Left lung (tissue), 10 donors: ENCODE measurements around the gene EDIL3. TPM values are rescaled to one million over a fixed set of nuclear protein-coding genes. Genes with fewer than 3 reads are reported as not detected.

Experiments used
- ATAC-seq: fragments of 200-7000 bp; cut with Tn5 transposase; one replicate; pipeline ENCODE4 v1.9.1; 2020; ENCODE audit warnings: moderate library complexity
- DNase-seq, 4 donors: peaks; one replicate each; pipeline ENCODE4 v3.0.0-alpha.2; 2013 to 2020
- H3K27ac ChIP-seq, 2 donors: fragments of 200-600 bp; sonication (generic) in 1 of 2; one replicate each; pipeline versions ENCODE4 v1.5.0 to v1.8.0; 2020 to 2021
- H3K27me3 ChIP-seq, 2 donors: fragments of 200-600 bp; sonication (generic) in 1 of 2; one replicate each; pipeline versions ENCODE4 v1.5.0 to v1.8.0; 2020 to 2021
- H3K36me3 ChIP-seq, 2 donors: fragments of 200-600 bp; sonication (generic) in 1 of 2; one replicate each; pipeline versions ENCODE4 v1.5.0 to v1.8.0; 2020 to 2021
- H3K4me1 ChIP-seq, 2 donors: fragments of 200-600 bp; one replicate each; pipeline ENCODE4 v1.8.0; 2021
- H3K4me3 ChIP-seq, 2 donors: fragments of 200-600 bp; sonication (generic) in 1 of 2; one replicate each; pipeline versions ENCODE4 v1.5.0 to v1.8.0; 2020 to 2021; ENCODE audit warnings: mild to moderate bottlenecking in 1 of 2
- H3K9me3 ChIP-seq, 2 donors: fragments of 200-600 bp; sonication (generic) in 1 of 2; one replicate each; pipeline versions ENCODE4 v1.5.0 to v1.8.0; 2020 to 2021
- intact Hi-C, 2 donors: fragments of 100-400 bp; cut with DNase I; formaldehyde crosslinking; loops; one replicate each; pipeline versions ENCODE4 v1.11.2 to v1.14.2; 2022
- polyA plus RNA-seq, 6 donors: library from polyadenylated mRNA; unstranded; fragments of 120-200 nt; gene quantifications; one replicate each; pipeline ENCODE4 v1.2.1, GENCODE V29; 2013; ENCODE audit not compliant: insufficient read length in 6 of 6
- total RNA-seq, 2 donors: library from RNA; stranded (reverse); fragmentation: NEBNext Ultra II Directional; extraction: Animal tissue kit (Norgen Biotek cat#: 25700); gene quantifications; one replicate each; pipeline ENCODE4 v1.2.1, GENCODE V29; 2021
- TF ChIP-seq, protein P1 (sequence below), 2 donors: fragments of 200-600 bp; sonication (generic) in 1 of 2; IDR thresholded peaks; one replicate each; pipeline versions ENCODE4 v1.5.0 to v1.8.0; 2021; ENCODE audit warnings: antibody characterized with exemption in 2 of 2
- donor health status: DM: no; HTN: yes; CAD: no.
- donor health status: DM: no; HTN: no; CAD: no.

EDIL3 gene
- total and polyA plus RNA-seq, 8 donors, result 20.6 to 59.9 (median 42.3) TPM

DNA sequence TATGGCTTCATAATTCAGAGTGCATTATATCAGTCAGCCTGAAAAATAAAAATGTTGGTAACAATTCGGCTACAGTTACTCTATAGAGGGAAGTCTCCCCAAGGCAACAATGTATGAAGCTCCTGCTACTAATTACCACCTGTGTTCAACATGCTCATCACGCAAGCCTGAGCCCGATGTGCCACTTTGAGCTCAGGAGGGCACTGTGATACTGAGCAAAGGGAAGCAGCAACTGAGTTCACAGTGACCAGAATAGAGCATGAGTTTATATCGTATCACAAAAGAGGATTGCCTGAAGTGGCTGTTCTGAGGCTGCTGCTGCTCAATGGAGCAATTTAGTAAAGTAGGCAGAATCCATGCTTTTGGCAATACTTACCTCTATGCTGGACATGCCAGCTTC is 462.0 kb downstream of the EDIL3 start:
- Histone ChIP-seq H3K27me3 (no peaks in the 10 kb centered on the region), H3K27ac (no peak overlapping the region), H3K4me3 (no peak overlapping the region), H3K36me3 (no peaks in the 10 kb centered on the region), H3K4me1 (peaks cover 0 to 4% of the 10 kb centered on the region in 2 donors), H3K9me3 (peaks cover 0 to 4% of the 10 kb centered on the region in 2 donors)
- ATAC-seq (no peak), DNase-seq (no peak)
- intact Hi-C loops, result no loop called here
- TF ChIP-seq, protein P1, sequence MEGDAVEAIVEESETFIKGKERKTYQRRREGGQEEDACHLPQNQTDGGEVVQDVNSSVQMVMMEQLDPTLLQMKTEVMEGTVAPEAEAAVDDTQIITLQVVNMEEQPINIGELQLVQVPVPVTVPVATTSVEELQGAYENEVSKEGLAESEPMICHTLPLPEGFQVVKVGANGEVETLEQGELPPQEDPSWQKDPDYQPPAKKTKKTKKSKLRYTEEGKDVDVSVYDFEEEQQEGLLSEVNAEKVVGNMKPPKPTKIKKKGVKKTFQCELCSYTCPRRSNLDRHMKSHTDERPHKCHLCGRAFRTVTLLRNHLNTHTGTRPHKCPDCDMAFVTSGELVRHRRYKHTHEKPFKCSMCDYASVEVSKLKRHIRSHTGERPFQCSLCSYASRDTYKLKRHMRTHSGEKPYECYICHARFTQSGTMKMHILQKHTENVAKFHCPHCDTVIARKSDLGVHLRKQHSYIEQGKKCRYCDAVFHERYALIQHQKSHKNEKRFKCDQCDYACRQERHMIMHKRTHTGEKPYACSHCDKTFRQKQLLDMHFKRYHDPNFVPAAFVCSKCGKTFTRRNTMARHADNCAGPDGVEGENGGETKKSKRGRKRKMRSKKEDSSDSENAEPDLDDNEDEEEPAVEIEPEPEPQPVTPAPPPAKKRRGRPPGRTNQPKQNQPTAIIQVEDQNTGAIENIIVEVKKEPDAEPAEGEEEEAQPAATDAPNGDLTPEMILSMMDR (IDR thresholded peaks at IDR 0.05), result no peak

DNA sequence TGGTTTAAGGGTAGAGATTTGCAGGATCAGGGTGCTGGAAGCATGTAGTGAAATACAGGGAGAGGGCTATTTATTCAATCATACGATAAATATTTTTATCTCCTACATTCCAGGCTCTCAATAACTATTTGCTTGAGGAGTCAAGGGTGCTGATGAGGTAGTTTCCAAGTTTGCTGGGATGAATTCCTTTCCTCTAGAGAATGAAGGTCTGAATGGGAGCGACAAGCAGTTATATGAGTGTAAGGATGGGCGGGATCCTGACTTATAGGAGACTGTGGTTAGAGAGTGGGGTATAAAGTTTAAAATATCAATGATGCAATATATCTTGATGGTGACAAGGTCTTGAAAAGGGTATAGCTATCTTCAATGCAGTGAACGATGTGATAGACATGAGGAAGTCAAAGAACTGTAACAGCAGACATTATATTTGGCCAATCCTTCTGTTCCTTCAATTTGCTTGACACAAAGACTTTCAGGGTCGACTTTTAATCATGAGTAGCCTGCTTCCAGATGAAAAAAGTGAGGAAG is 462.9 kb downstream of the EDIL3 start:
- Histone ChIP-seq H3K4me3 (no peak overlapping the region), H3K4me1 (peaks cover 0 to 4% of the 10 kb centered on the region in 2 donors), H3K9me3 (peaks cover 0 to 4% of the 10 kb centered on the region in 2 donors), H3K27me3 (no peaks in the 10 kb centered on the region), H3K27ac (no peak overlapping the region), H3K36me3 (no peaks in the 10 kb centered on the region)
- intact Hi-C loops, result no loop called here
- TF ChIP-seq, protein P1 (IDR thresholded peaks at IDR 0.05), result no peak
- DNase-seq (no peak), ATAC-seq (no peak)

DNA sequence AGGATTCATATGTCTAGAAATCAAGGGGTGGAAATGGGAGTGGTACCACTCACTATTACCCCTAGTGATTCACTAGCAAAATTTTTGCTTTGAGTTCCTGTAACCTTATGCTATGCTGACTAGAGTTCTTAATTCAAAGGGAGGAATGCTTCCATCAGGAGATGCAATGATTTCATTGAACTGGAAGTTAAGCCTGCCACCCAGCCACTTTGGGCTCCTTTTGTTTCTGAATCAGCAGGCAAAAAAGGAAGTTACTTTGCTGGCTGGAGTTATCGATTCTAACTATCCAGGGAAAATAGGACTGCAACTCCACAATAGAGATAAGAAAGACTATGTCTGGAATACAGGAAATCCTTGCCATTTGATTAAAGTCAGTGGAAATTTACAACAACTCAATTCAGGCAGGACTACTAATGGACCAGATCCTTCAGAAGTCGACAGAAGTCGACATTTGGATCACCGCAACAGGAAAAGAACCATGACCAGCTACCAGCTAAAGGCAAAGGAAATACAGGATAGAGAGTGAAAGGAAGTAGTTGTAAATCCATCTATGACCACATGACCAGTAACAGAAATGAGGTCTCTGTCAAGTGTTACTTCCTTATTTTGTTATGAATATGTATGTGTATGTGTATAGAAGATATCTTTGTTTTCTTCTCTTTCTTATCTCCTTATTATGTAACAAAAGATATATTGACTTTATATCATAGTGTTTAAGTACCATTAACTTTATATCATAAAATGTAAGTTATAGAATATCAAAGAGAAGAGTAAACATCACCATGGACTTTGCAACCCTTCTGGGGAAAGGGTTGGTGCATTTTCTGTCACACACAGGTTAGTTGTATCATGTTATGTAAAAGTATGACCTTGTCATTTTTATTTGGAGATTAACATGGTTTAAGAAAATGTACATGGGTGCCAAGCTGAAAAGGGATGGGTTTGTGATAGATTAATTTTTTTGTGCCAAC is 465.3 kb downstream of the EDIL3 start:
- no peak for ATAC-seq
- Histone ChIP-seq H3K4me3 (no peak overlapping the region), H3K9me3 (peaks cover 0 to 4% of the 10 kb centered on the region in 2 donors), H3K36me3 (no peaks in the 10 kb centered on the region), H3K27ac (no peak overlapping the region), H3K27me3 (no peaks in the 10 kb centered on the region), H3K4me1 (peaks cover under 1 to 2% of the 10 kb centered on the region in 2 donors)
- TF ChIP-seq, protein P1 (IDR thresholded peaks at IDR 0.05), result no peak
- intact Hi-C loops, result no loop called here
- no peak for DNase-seq

DNA sequence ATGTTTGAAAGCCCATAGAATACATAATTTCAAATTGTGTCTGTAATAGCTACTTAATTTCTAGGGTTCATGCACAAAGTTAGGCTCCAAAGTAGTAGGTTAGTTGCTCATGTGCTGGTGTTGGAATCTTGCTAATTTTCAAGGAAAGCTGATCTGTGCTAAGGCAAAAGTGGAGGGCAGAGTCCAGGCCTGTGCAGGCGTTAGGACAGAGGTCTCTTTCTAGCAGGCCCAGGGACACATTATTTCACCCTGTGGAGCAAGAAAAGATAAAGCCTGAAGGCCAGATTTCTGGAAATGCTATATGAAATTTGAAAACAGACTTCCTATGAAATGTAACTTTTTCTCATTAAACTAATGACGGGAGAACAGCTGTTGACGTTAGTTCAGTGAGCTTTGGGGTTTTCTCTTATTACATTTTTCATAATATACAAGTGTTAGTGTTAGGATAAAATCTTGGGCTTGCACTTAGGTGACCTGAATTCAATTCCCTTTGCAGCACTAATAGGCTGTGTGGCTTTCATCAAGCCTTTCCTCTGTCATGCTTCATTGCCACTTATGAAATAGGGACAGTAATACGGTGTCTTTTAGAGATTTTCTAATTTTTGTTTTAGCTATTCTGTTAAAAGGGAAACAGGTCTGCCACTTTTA is 467.3 kb downstream of the EDIL3 start:
- ATAC-seq (no peak), DNase-seq (no peak)
- Histone ChIP-seq H3K27me3 (no peaks in the 10 kb centered on the region), H3K36me3 (no peaks in the 10 kb centered on the region), H3K27ac (no peak overlapping the region), H3K4me1 (peaks cover 5 to 7% of the 10 kb centered on the region in 2 donors), H3K4me3 (no peak overlapping the region), H3K9me3 (no peaks in the 10 kb centered on the region)
- TF ChIP-seq, protein P1 (IDR thresholded peaks at IDR 0.05), result no peak
- intact Hi-C loops, result no loop called here
